Fibroblast of pulmonary artery (primary cell): Measurements from ENCODE around the gene RALB.

Experiments
- DNase-seq: peaks from one replicate; pipeline ENCODE4 v3.0.0-alpha.2; 2010; ENCODE audit warnings: low read depth
- H3K4me3 ChIP-seq: replicated peaks from 2 replicates; pipeline ENCODE4 v1.5.1; 2011; ENCODE audit warnings: low read depth, mild to moderate bottlenecking, control low read depth, low read length, moderate library complexity
- TF ChIP-seq, protein P1 (sequence below): IDR thresholded peaks from 2 replicates; pipeline ENCODE4 v1.5.1; 2011; ENCODE audit warnings: mild to moderate bottlenecking, control low read depth, low read length, inconsistent platforms; ENCODE audit errors: missing control alignments

The RALB gene

DNA sequence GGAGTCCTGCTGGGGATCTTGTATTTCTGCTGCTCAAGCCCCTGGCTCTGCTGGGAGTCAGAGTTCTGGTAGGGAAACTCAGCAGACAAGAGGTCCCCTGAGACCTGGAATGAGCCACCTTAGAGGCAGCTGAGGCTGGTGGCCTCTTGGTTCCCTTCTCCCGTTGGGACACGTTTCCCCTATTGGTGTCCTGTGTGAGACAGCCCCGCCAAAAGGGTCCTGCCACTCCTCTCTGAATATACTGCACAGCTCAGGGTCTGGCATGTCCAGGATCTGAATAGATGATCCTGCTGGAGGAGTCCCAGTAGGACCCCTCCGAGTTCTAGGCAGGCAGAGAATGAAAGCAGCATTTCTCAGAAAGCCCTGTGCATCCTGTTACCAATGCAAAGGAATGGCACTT lies 2.0 kb upstream of the RALB start:
- no peak for DNase-seq
- TF ChIP-seq, protein P1, sequence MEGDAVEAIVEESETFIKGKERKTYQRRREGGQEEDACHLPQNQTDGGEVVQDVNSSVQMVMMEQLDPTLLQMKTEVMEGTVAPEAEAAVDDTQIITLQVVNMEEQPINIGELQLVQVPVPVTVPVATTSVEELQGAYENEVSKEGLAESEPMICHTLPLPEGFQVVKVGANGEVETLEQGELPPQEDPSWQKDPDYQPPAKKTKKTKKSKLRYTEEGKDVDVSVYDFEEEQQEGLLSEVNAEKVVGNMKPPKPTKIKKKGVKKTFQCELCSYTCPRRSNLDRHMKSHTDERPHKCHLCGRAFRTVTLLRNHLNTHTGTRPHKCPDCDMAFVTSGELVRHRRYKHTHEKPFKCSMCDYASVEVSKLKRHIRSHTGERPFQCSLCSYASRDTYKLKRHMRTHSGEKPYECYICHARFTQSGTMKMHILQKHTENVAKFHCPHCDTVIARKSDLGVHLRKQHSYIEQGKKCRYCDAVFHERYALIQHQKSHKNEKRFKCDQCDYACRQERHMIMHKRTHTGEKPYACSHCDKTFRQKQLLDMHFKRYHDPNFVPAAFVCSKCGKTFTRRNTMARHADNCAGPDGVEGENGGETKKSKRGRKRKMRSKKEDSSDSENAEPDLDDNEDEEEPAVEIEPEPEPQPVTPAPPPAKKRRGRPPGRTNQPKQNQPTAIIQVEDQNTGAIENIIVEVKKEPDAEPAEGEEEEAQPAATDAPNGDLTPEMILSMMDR: no peak

GRCh38 chr2:120251078-120251477 lies 1.6 kb upstream of the RALB start:
- TF ChIP-seq, protein P1: no peak
- no peak overlapping the region for H3K4me3 ChIP-seq
- no peak for DNase-seq

More for the DNA sequence above, 2.0 kb upstream of the RALB start:
- H3K4me3 ChIP-seq: no peak overlapping the region

DNA sequence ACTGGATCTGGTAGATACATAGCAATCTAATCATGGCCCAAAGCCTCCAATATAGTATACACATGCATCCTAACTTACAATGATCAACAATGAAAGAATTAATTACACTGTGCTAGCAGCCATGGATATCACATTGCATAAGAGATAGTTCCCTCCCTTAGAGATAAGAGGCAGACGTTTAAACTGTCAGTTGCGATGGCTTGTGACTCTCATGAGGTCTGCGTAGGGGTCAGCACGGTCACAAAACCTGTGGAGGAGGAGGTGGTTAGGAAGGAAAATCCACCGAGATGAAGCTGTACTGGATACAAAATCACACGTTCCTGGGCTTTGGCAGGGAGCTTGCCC lies 800 bp upstream of the RALB start:
- H3K4me3 ChIP-seq: peak overlapping the region; percentile 87
- TF ChIP-seq, protein P1: no peak
- no peak for DNase-seq

GRCh38 chr2:120253021-120253882 lies 600 bp downstream of the RALB start:
- peak; percentile 79 for DNase-seq
- TF ChIP-seq, protein P1: peak; percentile 37
- H3K4me3 ChIP-seq: peak overlapping the region; percentile 87

GRCh38 chr2:120254178-120254577 lies 1.5 kb downstream of the RALB start:
- TF ChIP-seq, protein P1: no peak
- H3K4me3 ChIP-seq: peak overlapping the region; percentile 87
- DNase-seq: no peak

- no peak overlapping the region for H3K4me3 ChIP-seq
- TF ChIP-seq, protein P1: no peak
- peak; percentile 25 for DNase-seq
Observed at GRCh38 chr2:120255071-120255470, 2.4 kb downstream of the RALB start.
